Activated CD8-positive, alpha-beta T cell treated with anti-CD3 and anti-CD28 coated beads for 36 hours (primary cell): Measurements from ENCODE around the gene PRR23E. TPM values are rescaled to one million over a fixed set of nuclear protein-coding genes. Genes with fewer than 3 reads are reported as not detected.

Source experiments
- ATAC-seq: fragments of 200-7000 bp; cut with Tn5 transposase; one replicate; pipeline ENCODE4 v1.10.0; 2021; ENCODE audit warnings: mild to moderate bottlenecking, moderate library complexity
- CTCF ChIA-PET: fragments of 350-600 bp; sonication (Branson Sonifier 250); formaldehyde crosslinking; loops from one replicate; lab custom pipeline; 2021; ENCODE audit warnings: antibody characterized with exemption; lab: Charles Lee
- POLR2A ChIA-PET: fragments of 350-600 bp; sonication (Branson Sonifier 250); formaldehyde crosslinking; loops from one replicate; lab custom pipeline; 2021; ENCODE audit warnings: antibody characterized with exemption; lab: Charles Lee
- DNase-seq: peaks from one replicate; pipeline ENCODE4 v3.0.0-alpha.2; 2020
- H3K27ac Mint-ChIP-seq: one replicate; pipeline ENCODE4 v1.8.0; 2021; ENCODE audit warnings: mild to moderate bottlenecking, mixed read lengths
- H3K27me3 Mint-ChIP-seq: one replicate; pipeline ENCODE4 v1.8.0; 2021; ENCODE audit warnings: mixed read lengths
- H3K36me3 Mint-ChIP-seq: one replicate; pipeline ENCODE4 v1.8.0; 2021; ENCODE audit warnings: low read depth, mixed read lengths
- H3K4me1 Mint-ChIP-seq: one replicate; pipeline ENCODE4 v1.8.0; 2021; ENCODE audit warnings: low read depth, mixed read lengths
- H3K4me3 Mint-ChIP-seq: one replicate; pipeline ENCODE4 v1.8.0; 2021; ENCODE audit warnings: mild to moderate bottlenecking, moderate library complexity, mixed read lengths
- H3K9me3 Mint-ChIP-seq: one replicate; pipeline ENCODE4 v1.8.0; 2021; ENCODE audit warnings: mixed read lengths
- CTCF ChIP-seq: fragments of 200-600 bp; IDR thresholded peaks from one replicate; pipeline ENCODE4 v1.8.0; 2022; ENCODE audit warnings: antibody characterized with exemption, mild to moderate bottlenecking
- intact Hi-C: fragments of 100-400 bp; cut with micrococcal nuclease; formaldehyde crosslinking; loops from one replicate; pipeline ENCODE4 v1.10.0; 2022
- total RNA-seq, 2 experiments: library from RNA; stranded (reverse); gene quantifications; one replicate each; pipeline ENCODE4 v1.2.3, GENCODE V29; 2021

PRR23E gene
- total RNA-seq, 2 experiments from 2014 or later, result not detected

- H3K4me1 Mint-ChIP-seq, result no peaks in the 10 kb centered on the region
- no peak for DNase-seq
- no peak for TF ChIP-seq CTCF
- no peak overlapping the region for H3K4me3 Mint-ChIP-seq
- ATAC-seq, result no peak
- H3K27ac Mint-ChIP-seq, result no peak overlapping the region
- no peaks in the 10 kb centered on the region for H3K9me3 Mint-ChIP-seq
- ChIA-PET CTCF (no interaction called here), POLR2A (no interaction called here)
- no peaks in the 10 kb centered on the region for H3K36me3 Mint-ChIP-seq
- no peaks in the 10 kb centered on the region for H3K27me3 Mint-ChIP-seq
- intact Hi-C loops, result no loop called here
Measured at GRCh38 chr3:127152684-127153505, 40.0 kb upstream of the PRR23E start.

- Mint-ChIP-seq H3K4me1 (no peaks in the 10 kb centered on the region), H3K36me3 (no peaks in the 10 kb centered on the region), H3K27ac (no peak overlapping the region), H3K9me3 (no peaks in the 10 kb centered on the region), H3K27me3 (no peaks in the 10 kb centered on the region), H3K4me3 (no peak overlapping the region)
- CTCF ChIA-PET, result no interaction called here
- no peak for TF ChIP-seq CTCF
- intact Hi-C loops, result no loop called here
- no peak for DNase-seq
- no peak for ATAC-seq
- POLR2A ChIA-PET, result no interaction called here
Measured at GRCh38 chr3:127153506-127153815, 39.5 kb upstream of the PRR23E start.

- no peaks in the 10 kb centered on the region for H3K9me3 Mint-ChIP-seq
- intact Hi-C loops, result no loop called here
- no peak for DNase-seq
- POLR2A ChIA-PET, result no interaction called here
- H3K27ac Mint-ChIP-seq, result no peak overlapping the region
- CTCF ChIA-PET, result no interaction called here
- no peak overlapping the region for H3K4me3 Mint-ChIP-seq
- peaks cover 1% of the 10 kb centered on the region for H3K27me3 Mint-ChIP-seq
- H3K4me1 Mint-ChIP-seq, result no peaks in the 10 kb centered on the region
- no peaks in the 10 kb centered on the region for H3K36me3 Mint-ChIP-seq
- TF ChIP-seq CTCF, result no peak
- ATAC-seq, result no peak
Measured at GRCh38 chr3:127156338-127157050, 36.4 kb upstream of the PRR23E start.

- Mint-ChIP-seq H3K27ac (no peak overlapping the region), H3K9me3 (no peaks in the 10 kb centered on the region), H3K4me3 (no peak overlapping the region), H3K27me3 (peaks cover 1% of the 10 kb centered on the region), H3K4me1 (no peaks in the 10 kb centered on the region), H3K36me3 (no peaks in the 10 kb centered on the region)
- DNase-seq, result no peak
- CTCF ChIA-PET, result no interaction called here
- TF ChIP-seq CTCF, result no peak
- no peak for ATAC-seq
- intact Hi-C loops, result no loop called here
- POLR2A ChIA-PET, result no interaction called here
Measured at GRCh38 chr3:127157171-127157828, 35.6 kb upstream of the PRR23E start.
